HG02610 (cell line): ENCODE results near the gene BATF3.
"Not testable (repeated sequence)": the region's sequence is repeated elsewhere in the genome, so short reads cannot be mapped to it uniquely, and the experiment has no call there.

ENCODE experiments used
- ATAC-seq: cut with Tn5 transposase; IDR thresholded peaks from one replicate; pipeline ENCODE4 v1.9.1; 2021; ENCODE audit warnings: mild to moderate bottlenecking, moderate library complexity; ENCODE audit not compliant: unreplicated experiment

Gene BATF3

DNA sequence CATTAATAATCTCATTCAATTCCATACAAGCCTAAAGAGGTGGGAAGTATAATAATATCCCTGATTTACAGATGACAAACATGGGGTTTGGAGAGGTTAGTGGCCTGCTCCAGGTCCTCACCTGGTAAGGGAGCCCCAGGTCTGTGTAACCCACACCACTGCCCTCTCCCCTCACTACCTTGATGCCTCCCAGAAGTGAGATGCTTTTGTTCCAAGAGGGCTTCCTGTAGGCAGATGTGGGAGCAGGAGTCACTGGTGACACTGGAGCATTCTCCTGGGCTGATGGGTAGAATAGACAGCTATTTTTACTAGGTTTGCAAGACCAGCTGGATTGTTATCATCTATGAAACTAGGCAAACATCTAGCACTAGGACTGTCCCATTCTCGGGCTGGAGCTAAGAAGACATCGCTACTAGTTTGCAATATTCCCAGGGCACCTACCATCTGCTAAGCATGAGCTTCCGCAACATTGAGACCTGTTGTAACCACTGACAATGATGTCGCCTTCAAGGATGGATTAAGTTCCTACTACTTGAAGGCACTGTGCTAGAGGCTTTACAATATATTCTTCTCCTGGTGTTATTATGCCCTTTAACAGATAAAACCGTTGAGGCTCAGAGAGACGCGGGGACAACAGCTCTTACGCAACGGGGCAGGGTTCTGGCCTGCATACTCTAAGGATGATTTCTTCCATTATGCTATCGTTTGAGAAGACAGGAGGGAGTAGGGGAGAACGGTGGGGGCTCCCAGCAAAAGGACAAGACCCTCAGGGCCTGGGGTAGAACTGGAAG lies 35.0 kb downstream of the BATF3 start:
- ATAC-seq = no peak

DNA sequence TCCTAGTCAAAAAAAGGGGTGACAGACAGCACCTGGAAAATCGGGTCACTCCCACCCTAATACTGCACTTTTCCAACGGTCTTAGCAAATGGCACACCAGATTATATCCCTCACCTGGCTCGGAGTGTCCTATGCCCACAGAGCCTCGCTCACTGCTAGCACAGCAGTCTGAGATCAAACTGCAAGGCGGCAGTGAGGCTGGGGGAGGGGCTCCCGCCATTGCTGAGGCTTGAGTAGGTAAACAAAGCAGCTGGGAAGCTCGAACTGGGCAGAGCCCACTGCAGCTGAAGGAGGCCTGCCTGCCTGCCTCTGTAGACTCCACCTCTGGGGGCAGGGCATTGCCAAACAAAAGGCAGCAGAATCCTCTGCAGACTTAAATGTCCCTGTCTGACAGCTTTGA lies 41.4 kb downstream of the BATF3 start:
- ATAC-seq = not testable (repeated sequence)

GRCh38 chr1:212656730-212657129 lies 42.9 kb downstream of the BATF3 start:
- ATAC-seq = no peak

DNA sequence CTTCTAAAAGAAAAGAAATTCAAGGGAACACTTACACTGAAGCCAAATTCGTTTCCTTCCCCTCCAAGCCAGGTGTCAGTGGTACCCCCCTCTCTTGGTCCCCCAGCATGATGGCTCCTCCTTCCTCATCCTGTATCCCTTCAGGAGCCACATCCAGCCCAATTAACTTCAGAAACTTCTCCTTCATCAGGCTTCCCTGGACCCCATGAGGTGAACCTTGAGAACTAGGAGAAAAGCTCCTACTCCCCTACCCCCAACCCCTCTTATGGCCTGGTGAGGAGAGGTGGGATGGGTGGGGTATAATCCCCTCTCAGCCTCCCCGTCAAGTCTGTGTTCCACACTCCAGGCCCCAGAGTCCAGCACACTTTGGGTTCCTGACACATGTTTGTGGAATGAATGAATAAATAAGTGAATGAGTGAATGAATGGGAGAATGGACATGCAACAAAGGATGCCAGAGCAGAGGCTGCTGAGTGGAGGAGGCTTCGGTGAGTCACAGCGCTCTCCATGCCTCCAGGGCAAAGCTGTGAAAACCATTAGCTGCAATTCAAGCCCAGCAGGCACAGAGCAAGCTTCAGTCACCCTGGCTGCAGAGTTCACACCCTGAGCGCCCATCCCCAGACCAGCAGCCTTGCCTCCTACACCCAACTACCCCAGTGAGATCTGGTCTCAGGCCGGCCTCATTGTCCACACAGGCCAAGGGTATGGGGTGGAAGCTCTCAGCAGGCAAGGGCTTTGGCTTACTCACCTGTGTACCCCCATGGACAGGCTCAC lies 43.8 kb downstream of the BATF3 start:
- no peak for ATAC-seq

DNA sequence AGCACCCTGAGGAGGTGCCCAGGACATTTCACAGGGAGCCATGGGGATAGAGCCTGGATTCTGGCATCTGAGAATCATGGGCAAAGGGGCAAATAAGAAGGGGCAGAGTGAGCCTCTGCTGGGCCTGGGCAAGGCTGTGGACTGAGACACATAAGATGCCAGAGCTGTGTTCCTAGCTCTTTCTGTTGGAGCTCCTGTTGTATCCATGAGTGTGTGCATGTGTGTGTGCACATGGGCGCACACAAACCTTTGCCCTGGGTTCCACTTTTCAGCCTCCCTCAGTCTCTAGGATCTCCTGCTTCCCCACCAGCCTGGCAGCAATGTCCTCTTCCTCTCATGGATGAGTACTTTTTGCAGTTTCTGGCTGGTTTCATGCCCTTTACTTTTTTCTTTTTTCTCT lies 47.0 kb downstream of the BATF3 start:
- ATAC-seq = no peak

DNA sequence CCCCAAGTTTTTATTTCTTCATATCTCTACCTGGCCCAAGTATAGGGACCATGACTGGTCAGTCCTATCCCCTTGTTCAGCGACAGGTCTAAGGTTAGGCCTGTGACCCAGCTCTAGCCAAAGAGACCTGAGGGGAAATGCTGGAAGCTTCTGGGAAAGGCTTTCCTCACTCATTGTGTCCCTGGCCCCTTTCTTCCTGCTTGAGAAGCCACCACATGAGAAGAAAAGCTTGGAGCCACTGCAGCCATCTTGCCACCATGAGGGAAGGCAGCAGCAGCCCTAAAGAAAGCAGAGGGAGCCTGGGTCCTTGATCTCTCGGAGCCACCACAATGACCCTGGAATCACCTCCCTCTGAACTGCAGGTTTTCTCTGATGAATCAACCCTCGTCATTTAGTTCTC lies 47.7 kb downstream of the BATF3 start:
- no peak for ATAC-seq

DNA sequence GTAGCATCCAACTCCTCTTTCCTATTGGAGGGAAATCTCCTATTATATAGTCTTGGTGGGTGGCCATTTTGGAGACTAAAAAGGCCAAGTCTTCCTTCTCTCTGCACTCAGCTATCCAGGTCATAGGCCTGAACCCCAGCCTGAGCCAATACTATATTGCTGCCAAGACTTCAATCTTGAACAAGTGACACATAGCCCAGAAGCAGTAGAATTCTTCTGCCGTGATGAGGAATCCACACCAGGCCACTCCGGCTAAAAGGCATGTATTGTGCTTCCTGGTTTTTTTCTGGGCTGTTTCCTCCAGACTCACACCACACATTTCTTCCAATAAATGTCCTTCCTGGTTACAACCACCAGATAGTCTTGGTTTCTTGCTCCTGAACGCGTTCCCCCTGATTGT lies 48.1 kb downstream of the BATF3 start:
- no peak for ATAC-seq

- ATAC-seq = no peak
These were observed 49.4 kb downstream of the BATF3 start for GRCh38 chr1:212650228-212650627.

GRCh38 chr1:212649020-212649419 lies 50.6 kb downstream of the BATF3 start:
- no peak for ATAC-seq

- no peak for ATAC-seq
These were observed 51.2 kb downstream of the BATF3 start for GRCh38 chr1:212648431-212648830.

- no peak for ATAC-seq
These were observed 52.6 kb downstream of the BATF3 start for GRCh38 chr1:212647004-212647403.

DNA sequence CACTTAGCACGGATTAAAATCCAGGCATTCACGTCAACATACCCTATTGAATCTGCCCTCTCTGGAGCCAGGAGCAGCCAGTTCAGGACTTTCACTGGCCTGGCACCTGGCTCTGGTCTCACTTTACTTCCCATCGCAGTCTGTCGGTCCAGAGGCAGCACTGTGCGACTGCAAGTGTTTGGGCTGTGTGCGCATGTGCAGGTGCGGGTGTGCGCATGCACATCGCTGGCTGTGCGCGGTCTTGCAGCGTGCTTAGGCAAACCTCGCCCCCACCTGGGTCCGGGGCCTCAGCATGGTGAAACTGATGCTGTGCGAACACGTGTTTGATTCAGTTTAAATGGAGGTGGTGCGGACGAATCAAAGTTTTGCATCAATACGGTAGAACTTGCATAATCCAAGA lies 53.1 kb downstream of the BATF3 start:
- no peak for ATAC-seq

DNA sequence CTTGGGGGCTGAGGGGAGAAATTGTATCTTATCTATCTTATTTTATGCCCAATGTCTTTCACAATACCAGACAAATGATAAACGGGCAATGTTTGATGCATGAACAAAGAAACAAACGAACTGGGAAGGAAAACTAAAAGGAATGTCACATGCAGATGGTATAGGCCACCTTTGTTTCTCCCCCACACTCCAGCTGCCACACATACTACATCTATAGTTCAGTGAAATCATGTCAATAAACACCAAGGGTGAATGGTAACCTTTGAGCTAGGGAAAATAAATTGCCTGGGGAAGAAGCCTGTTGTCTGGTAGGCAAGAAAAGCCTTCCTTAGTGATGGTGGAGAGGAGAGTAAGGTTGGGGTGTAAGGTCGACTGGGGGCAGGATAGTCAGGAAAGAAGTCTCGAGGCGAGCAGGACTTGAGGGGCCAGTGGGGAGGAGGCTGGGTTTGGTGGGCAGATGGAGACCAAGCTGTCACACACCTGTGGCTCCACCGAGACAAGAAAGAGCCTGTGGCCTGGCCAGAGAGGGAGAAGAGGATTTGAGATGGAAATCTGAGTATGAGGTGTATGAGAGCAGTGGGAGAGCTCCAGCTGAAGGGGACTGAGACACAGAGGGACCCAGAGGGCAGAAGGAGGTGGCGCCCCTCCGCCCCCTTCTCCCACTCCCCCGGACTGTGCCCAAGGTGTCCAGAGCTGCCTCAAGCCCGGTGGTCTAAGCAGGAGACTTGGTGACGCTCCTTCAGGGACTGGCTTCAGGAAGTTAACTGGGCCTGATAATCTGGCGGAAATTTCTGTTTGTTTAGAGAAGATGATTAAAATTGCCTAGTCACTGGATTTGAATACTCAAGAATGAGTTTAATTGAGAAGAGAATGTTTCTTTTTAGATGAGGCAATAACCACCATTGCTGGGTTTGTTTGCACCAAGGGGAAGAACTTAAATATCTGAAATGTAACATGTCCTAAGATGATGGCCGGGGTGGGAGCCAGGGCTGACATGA lies 53.8 kb downstream of the BATF3 start:
- ATAC-seq = no peak

GRCh38 chr1:212644866-212645545 lies 54.6 kb downstream of the BATF3 start:
- ATAC-seq = no peak

DNA sequence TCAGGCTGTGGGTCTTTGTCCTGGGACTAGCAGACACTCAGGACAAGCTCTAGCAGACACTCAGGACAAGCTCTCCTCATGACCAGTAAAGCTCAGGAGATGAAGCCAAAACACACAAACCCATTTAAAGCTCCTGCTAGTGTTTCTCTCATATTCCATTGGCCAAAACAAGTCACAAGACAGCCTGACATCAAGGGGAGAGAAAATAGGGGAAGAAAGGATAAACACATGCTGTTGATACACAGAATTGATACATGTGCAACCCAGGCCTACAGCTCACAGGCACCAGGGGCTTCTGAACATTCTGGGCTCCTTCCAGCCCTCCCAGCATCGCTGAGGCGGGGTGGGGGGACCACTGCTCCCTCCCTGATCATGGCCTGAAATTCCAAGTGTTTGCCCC lies 55.8 kb downstream of the BATF3 start:
- no peak for ATAC-seq

- ATAC-seq = no peak
These were observed 57.7 kb downstream of the BATF3 start for GRCh38 chr1:212641956-212642355.

DNA sequence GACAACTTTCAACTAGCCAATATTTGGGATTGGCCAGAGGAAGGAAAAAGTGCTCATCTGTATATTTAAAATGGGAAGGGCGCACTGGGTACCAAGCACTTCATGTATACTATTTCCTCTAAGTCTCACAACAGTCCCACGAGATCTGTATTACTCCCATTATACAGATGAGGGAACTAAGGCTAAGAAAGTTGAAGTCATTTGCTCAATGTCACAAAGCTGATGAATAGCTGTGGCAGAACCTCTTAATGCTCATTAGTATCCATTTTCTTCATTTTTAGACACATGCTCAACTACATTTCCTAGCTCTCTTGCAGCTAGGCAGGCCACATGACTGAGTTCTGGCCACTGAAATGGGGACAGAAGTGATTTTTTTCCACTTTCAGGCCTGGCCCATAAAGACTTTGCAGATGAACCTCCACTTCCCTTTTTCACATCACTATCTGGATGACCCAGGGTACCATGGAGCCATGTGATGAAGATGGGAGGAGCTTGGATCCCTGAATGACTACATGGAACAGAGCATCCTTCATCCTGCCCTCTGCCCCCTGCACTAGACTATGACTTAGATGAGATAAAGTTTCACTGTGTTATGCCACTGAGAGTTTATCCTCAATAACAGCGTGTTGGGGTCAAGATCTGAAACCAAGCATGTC lies 59.3 kb downstream of the BATF3 start:
- no peak for ATAC-seq

GRCh38 chr1:212639524-212639923 lies 60.1 kb downstream of the BATF3 start:
- ATAC-seq = not testable (repeated sequence)

DNA sequence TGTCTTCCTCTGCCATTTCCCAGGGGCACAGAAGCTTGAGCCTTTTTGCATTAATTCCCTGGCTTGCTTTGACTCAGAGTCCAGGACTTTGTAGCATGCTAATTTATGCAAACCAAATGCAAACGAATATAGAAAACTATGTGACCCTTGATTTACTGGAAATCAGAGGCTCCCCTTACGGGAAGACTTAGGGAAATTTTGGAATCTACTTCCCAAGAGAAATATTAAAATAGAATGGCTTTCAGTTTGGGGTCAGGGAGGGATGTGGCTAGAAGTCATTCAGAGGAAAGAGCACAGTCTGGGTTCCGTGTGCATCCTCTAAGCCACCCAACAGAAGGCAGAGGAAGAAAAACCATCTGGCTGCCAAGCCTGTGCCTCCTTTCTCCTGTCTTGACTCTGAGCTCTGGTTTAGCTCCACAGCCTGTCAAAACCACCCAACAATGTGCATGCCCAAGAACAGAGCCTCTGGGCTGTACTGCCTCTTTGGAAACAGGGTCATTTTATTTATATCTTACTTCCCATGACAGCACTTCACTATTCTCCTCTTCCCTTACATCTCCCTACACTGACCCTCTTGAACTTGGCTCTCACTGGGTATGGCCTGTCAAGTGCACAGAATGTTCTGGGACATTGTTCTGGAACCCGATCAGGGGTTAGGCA lies 61.0 kb downstream of the BATF3 start:
- no peak for ATAC-seq

DNA sequence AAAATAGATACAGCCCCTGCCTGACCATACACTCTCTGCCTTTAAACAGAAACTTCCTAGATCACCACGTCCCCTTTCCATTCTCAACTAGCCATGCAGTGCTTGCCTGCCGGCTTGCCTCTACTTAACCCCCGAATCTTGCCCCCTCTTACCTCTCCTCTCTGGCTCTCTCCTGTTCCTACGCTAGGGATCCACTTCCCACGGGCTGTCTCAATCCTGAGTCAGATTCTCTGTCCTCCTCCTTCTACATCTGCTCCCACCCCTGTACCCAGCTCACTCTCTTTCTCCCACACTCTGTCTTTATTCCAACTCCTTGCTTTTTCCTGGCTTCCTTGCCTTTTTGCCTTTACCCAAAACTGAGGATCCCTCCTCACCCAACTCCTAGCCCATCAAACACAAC lies 61.7 kb downstream of the BATF3 start:
- no peak for ATAC-seq
